ENCODE data around the gene CORO2B.

The CORO2B gene

DNA sequence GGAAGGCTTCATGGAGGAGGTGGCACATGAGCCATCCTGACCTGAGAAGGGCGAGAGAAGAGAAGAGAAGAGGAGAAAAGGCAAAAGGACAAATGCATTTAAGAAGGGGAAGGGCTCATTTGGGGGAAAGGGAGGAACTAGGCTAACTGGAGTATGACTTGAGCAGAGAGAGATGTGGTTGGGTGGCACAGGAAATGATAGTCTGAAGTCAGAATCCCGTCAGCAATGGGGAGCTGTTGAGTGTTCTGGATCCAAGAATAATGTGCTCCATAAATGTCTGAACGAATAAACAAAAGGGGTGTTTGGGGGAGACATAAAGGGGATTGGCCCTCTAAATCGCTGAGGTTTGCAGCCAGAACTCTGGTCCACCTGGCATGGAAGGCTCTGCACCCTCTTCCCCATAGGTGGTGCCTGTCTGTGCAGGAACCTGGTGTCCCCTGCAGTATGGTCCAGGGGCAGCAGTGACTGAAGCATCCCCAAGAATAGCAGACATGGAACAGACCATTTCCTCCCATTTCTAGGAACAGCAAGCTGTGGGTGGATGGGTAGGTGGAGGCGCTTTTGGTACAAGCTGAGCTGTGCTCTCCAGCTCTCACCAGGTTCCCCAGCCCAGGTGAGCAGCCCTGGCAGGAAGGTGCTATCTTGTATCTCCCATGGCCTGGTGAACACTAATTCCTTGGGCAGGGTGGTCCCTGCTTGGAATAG lies 15.2 kb downstream of the CORO2B start:
- no peak for DNase-seq (ENCODE audit: low read depth)
- TF ChIP-seq, protein P1, sequence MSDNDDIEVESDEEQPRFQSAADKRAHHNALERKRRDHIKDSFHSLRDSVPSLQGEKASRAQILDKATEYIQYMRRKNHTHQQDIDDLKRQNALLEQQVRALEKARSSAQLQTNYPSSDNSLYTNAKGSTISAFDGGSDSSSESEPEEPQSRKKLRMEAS (IDR thresholded peaks at IDR 0.05; ENCODE audit: low read depth, low read length): no peak
- no peak for TF ChIP-seq POLR2A (IDR thresholded peaks at IDR 0.05; ENCODE audit: extremely low read depth, insufficient read length)
- TF ChIP-seq, protein P2, sequence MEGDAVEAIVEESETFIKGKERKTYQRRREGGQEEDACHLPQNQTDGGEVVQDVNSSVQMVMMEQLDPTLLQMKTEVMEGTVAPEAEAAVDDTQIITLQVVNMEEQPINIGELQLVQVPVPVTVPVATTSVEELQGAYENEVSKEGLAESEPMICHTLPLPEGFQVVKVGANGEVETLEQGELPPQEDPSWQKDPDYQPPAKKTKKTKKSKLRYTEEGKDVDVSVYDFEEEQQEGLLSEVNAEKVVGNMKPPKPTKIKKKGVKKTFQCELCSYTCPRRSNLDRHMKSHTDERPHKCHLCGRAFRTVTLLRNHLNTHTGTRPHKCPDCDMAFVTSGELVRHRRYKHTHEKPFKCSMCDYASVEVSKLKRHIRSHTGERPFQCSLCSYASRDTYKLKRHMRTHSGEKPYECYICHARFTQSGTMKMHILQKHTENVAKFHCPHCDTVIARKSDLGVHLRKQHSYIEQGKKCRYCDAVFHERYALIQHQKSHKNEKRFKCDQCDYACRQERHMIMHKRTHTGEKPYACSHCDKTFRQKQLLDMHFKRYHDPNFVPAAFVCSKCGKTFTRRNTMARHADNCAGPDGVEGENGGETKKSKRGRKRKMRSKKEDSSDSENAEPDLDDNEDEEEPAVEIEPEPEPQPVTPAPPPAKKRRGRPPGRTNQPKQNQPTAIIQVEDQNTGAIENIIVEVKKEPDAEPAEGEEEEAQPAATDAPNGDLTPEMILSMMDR (IDR thresholded peaks at IDR 0.05; ENCODE audit: low read depth, low read length): no peak
- no peak for TF ChIP-seq MYC (IDR thresholded peaks at IDR 0.05; ENCODE audit: low read depth, low read length)
- no peak overlapping the region for H3K4me3 ChIP-seq (ENCODE audit: low read depth, low read length)

DNA sequence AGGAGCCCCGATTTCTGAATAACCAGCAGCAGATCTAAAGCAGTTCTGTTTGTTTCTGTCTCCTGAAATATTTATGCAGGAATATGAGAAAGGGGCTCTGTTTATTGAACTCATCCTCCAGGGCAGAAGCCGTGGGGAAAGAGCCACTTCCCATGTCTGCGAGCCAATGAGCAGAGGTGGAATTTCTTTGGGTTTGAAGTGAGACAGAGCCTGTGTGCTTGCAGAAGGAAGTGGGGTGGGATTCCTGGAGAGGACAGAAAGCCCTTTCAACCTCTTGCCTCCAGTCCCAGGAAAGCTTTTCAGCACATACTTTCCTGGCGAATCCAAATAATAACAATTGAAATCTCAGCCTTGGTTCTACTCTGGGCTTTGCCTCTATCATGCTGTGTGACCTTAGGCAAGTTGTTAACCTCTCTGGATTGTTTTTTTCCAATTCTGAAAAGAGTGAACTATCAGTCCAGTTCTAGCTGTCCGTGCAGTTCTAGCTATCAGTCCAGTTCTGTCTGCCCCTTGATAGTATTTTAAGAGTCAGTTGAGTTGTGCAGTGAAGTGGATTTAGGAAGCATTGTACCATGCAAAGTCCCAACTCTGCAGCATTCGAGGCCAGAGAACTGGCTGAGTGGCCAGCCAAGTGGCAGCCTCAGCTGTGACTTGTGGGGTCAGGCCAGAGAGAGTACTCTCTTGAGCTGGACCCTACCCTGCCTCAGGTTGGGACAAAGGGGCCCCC lies 15.9 kb downstream of the CORO2B start:
- TF ChIP-seq MYC (IDR thresholded peaks at IDR 0.05; ENCODE audit: low read depth, low read length) (no peak), POLR2A (IDR thresholded peaks at IDR 0.05; ENCODE audit: extremely low read depth, insufficient read length) (no peak)
- TF ChIP-seq, protein P2 (IDR thresholded peaks at IDR 0.05; ENCODE audit: low read depth, low read length): no peak
- TF ChIP-seq, protein P1 (IDR thresholded peaks at IDR 0.05; ENCODE audit: low read depth, low read length): no peak
- no peak for DNase-seq (ENCODE audit: low read depth)
- no peak overlapping the region for H3K4me3 ChIP-seq (ENCODE audit: low read depth, low read length)

DNA sequence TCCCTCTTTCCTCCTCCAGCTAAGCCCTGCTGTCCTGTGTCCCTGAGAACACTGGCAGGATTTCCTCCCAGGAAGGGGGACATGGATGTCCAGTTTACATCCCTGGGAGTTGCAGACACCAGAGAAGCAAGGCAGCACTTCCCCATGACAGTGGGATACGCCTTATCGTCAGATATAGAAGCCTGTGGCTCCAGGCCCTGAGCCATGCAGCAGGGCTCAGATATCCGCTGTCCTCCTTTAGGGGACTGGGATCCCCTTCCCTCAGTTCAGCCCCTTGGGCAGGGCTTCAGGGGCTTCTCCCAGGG lies 16.4 kb downstream of the CORO2B start:
- TF ChIP-seq, protein P2 (IDR thresholded peaks at IDR 0.05; ENCODE audit: low read depth, low read length): no peak
- TF ChIP-seq, protein P1 (IDR thresholded peaks at IDR 0.05; ENCODE audit: low read depth, low read length): no peak
- TF ChIP-seq POLR2A (IDR thresholded peaks at IDR 0.05; ENCODE audit: extremely low read depth, insufficient read length): no peak
- no peak for TF ChIP-seq MYC (IDR thresholded peaks at IDR 0.05; ENCODE audit: low read depth, low read length)
- no peak for DNase-seq (ENCODE audit: low read depth)
- no peak overlapping the region for H3K4me3 ChIP-seq (ENCODE audit: low read depth, low read length)

DNA sequence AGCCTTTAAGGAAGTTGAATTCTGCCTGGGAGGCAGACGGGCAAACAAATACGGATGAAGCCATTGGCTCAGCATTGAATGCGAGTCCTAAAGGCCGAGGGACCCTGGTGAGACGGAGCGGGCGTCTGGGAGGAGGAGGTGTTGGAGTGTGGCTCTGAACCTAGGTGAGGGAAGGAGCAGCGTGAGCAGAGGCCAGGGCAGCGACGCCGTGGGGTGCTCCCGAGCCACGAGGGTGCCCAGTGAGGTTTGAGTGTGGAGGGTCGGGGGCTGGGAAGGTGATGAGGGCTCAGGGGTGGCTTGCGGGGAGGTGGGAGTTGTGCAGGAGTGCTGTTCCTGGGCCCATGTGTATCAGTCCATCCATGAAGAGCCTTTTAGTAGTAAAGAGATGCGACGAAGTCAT lies 17.0 kb downstream of the CORO2B start:
- DNase-seq (ENCODE audit: low read depth): no peak
- no peak for TF ChIP-seq POLR2A (IDR thresholded peaks at IDR 0.05; ENCODE audit: extremely low read depth, insufficient read length)
- TF ChIP-seq, protein P2 (IDR thresholded peaks at IDR 0.05; ENCODE audit: low read depth, low read length): no peak
- TF ChIP-seq, protein P1 (IDR thresholded peaks at IDR 0.05; ENCODE audit: low read depth, low read length): no peak
- no peak for TF ChIP-seq MYC (IDR thresholded peaks at IDR 0.05; ENCODE audit: low read depth, low read length)

DNA sequence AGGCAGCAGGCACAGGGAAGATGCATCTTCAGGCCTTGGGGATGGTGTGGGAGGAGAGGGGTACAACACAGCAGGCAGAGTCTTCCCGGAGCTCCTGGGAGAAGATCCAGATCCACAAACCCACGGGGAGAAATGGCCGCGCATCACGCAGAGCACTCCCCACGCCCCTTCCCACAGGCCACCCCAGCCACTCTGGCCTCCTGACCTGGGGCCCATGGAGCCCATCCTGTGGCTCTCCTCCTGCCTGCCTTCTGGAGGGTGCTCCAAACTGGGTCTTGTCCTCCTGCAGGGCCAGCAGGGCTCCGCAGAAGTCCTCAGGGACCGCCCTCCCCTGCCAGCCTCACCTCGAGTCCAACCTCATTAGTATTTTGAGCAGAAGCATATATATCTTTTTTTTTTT lies 17.9 kb downstream of the CORO2B start:
- DNase-seq (ENCODE audit: low read depth): no peak
- TF ChIP-seq, protein P1 (IDR thresholded peaks at IDR 0.05; ENCODE audit: low read depth, low read length): no peak
- no peak for TF ChIP-seq MYC (IDR thresholded peaks at IDR 0.05; ENCODE audit: low read depth, low read length)
- TF ChIP-seq, protein P2 (IDR thresholded peaks at IDR 0.05; ENCODE audit: low read depth, low read length): no peak
- TF ChIP-seq POLR2A (IDR thresholded peaks at IDR 0.05; ENCODE audit: extremely low read depth, insufficient read length): no peak
- H3K4me3 ChIP-seq (ENCODE audit: low read depth, low read length): no peak overlapping the region

More for the DNA sequence above, 17.0 kb downstream of the CORO2B start:
- H3K4me3 ChIP-seq (ENCODE audit: low read depth, low read length): no peak overlapping the region
